NT2/D1 (cell line): ENCODE measurements around the gene SLC7A1.

ENCODE experiments used
- SUZ12 ChIP-seq: IDR thresholded peaks from 2 replicates; pipeline ENCODE4 v1.6.1; 2011; ENCODE audit not compliant: insufficient read length, insufficient read depth; ENCODE audit errors: extremely low read depth
- YY1 ChIP-seq: IDR thresholded peaks from 2 replicates; pipeline ENCODE4 v1.6.1; 2011; ENCODE audit not compliant: insufficient read length, insufficient read depth
- ZNF274 ChIP-seq: IDR thresholded peaks from 2 replicates; pipeline ENCODE4 v1.6.1; 2011; ENCODE audit warnings: mild to moderate bottlenecking, low read depth, low read length

DNA sequence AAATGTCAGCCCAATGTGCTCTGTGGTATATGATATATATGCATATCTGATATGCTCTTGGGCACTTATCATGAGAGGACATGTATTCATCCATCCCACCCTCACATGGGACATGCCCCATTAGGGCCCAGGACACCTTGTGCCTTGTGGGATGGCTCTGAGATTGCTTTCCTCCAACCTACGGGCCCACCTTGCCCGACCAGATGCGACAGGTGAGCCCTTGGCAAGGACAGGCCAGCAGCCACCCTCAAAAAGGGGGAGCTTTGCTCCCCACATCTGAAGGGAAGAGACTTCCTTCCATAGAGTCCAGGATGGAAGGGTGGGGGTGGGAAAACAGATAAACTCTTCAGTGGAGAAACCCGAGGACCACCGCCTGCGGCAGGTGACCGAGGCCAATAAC is 58.6 kb downstream of the SLC7A1 start:
- TF ChIP-seq YY1 (no peak), ZNF274 (no peak), SUZ12 (no peak)
